Astrocyte of the cerebellum (primary cell): ENCODE data around the gene LPCAT3.

Source experiments
- DNase-seq: peaks from one replicate; pipeline ENCODE4 v3.0.0-alpha.2; 2011; ENCODE audit warnings: low read depth
- H3K4me3 ChIP-seq: 2 replicates; pipeline ENCODE4 v1.5.1; 2011; ENCODE audit warnings: mild to moderate bottlenecking, low read depth, low read length, moderate library complexity
- in situ Hi-C: cut with HindIII; loops from 2 replicates; pipeline ENCODE4 v1.10.0; 2017; ENCODE audit warnings: low sequenced_read_pairs
- TF ChIP-seq, protein P1 (sequence below): IDR thresholded peaks from 2 replicates; pipeline ENCODE4 v1.5.1; 2012; ENCODE audit warnings: low read length, low read depth, moderate library complexity, mild to moderate bottlenecking; ENCODE audit errors: missing control alignments

LPCAT3 gene

DNA sequence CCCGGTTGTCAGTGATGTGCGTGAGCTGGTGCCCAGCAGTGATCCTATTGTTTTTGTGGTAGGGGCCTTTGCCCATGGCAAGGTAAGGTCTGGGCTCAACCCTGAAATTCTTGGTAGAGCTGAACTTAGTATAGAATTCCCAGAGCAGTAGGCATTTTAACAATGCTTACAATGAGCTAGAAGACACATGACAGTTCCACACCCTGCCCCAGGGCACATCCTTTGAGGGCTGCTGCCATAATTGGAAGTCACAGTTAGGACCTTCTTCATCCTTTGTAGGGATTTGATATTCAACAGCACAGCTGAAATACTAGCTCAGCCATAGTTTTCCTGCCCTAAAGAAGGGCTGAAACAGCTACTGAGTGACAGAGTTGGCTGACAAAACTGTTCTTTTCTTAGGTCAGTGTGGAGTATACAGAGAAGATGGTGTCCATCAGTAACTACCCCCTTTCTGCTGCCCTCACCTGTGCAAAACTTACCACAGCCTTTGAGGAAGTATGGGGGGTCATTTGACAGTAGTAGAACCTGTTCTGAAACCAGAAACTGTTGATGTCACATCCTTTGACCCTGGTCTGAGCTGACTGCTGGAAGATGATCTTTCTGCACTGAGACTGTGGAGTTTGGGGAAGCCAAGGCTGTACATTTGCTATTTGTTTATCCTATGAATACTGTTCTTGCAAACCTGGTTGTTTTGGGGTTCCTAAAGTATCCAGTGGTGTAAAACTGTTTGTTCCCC lies 42.8 kb downstream of the LPCAT3 start:
- no peak for DNase-seq
- TF ChIP-seq, protein P1, sequence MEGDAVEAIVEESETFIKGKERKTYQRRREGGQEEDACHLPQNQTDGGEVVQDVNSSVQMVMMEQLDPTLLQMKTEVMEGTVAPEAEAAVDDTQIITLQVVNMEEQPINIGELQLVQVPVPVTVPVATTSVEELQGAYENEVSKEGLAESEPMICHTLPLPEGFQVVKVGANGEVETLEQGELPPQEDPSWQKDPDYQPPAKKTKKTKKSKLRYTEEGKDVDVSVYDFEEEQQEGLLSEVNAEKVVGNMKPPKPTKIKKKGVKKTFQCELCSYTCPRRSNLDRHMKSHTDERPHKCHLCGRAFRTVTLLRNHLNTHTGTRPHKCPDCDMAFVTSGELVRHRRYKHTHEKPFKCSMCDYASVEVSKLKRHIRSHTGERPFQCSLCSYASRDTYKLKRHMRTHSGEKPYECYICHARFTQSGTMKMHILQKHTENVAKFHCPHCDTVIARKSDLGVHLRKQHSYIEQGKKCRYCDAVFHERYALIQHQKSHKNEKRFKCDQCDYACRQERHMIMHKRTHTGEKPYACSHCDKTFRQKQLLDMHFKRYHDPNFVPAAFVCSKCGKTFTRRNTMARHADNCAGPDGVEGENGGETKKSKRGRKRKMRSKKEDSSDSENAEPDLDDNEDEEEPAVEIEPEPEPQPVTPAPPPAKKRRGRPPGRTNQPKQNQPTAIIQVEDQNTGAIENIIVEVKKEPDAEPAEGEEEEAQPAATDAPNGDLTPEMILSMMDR, result no peak
- in situ Hi-C loops, result no loop called here
- no peak overlapping the region for H3K4me3 ChIP-seq

DNA sequence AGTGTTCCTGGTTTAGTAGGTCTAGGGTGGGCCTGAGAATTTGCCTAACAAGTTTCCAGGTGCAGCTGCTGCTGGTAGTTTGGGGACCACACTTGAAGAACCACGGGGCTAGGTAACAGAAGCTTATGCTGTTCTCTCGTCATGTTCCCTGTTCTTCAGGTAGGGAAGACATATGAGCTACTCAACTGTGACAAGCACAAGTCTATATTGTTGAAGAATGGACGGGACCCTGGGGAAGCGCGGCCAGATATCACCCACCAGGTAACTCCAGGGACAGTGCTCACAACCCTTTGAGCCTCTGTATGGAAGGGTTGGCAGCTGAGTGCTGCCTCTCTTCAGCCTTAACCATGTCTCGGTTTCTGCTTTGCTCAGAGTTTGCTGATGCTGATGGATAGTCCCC lies 44.1 kb downstream of the LPCAT3 start:
- in situ Hi-C loops, result no loop called here
- no peak overlapping the region for H3K4me3 ChIP-seq
- TF ChIP-seq, protein P1, result no peak
- no peak for DNase-seq

DNA sequence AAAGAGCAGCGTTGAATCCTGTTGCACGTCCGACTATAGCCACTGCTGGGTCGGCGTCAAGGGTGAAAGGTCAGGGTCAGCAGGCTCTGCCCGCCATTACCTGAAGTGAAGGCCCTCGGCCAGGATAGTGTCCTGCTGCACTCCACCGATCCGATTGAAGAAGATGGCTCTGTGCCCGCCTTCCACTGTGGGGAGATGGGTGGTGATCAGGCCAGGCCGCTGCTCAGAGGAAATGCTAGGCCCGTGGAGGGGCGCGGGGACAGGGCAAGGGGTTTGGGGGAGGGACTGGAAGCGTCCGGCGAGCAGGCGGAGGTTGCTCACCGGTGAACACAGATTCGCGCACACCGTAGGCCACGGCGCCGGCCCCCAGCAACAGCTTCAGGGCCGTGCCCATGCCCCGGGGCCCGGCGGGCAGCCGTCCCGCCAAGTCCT lies 48.2 kb downstream of the LPCAT3 start:
- no peak for DNase-seq
- TF ChIP-seq, protein P1, result no peak
- in situ Hi-C loops, result no loop called here
- H3K4me3 ChIP-seq, result peak overlapping the region; percentile 79

DNA sequence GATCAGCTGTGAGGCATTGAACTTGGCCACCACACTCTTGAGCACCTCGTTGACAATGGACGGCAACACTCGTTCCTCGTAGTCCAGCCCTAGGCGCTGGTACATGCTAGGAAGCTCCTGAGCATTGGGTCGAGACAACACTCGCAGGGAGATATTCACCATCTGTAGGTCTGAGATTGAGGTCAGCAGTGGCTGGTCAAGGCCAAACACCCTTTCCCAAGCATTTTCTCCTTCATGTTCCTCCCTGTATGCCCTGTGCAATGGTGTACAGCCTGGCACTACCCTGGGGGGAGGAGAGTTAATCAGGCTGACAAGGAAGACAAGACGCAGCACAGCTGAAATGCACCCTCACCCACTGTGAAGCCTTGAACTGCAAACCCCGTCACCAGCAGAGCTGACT lies 49.9 kb downstream of the LPCAT3 start:
- no peak overlapping the region for H3K4me3 ChIP-seq
- TF ChIP-seq, protein P1, result no peak
- in situ Hi-C loops, result no loop called here
- no peak for DNase-seq

DNA sequence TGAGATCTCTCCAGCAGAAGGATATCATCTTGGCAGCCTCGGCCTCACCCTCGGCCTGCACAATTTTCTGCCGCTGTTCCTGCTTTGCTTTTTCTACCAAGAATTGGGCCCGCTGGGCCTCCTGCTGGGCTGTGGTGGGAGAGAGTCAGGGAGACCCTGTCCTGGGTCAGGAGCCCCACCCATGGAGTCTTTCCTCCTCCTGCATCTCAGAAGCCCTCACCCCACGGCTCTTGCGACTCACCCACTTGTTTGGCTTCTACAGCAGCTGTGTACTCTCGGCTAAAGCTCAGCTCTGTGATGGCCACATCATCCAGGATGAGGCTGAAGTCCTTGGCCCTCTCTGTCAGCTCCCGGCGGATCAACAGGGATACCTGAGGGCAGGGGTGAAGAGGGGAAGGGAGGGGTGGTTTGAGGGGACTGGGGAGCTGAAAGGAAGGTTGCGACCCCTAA lies 50.6 kb downstream of the LPCAT3 start:
- in situ Hi-C loops, result no loop called here
- no peak overlapping the region for H3K4me3 ChIP-seq
- DNase-seq, result no peak
- TF ChIP-seq, protein P1, result no peak

DNA sequence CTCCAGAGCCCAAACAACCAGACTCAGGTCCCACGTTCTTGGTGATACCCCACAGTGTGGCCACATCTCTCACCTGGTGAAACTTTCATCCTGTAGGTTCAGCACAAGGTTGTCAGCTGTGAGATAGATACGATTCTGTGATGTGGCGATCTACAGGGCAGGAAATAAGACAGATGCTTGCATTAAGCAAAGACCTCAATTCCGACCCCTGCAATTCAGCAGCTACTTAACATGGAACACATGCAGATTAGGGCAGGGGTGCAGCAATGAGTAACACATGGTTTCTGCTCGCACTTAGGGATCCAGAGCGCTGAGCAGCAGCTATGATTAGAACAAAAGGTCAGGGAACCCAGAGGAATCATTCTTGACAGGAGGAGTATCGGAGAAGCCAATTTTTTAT lies 51.9 kb downstream of the LPCAT3 start:
- in situ Hi-C loops, result no loop called here
- H3K4me3 ChIP-seq, result no peak overlapping the region

More for the DNA sequence above, 51.9 kb downstream of the LPCAT3 start:
- DNase-seq, result no peak
- TF ChIP-seq, protein P1, result no peak
